Activated naive CD4-positive, alpha-beta T cell (primary cell): ENCODE measurements around the gene AK5.

ENCODE experiments used
- DNase-seq, 4 experiments: peaks; one replicate each; lab custom pipeline; 2025; lab: John Stamatoyannopoulos, UW

The AK5 gene

GRCh38 chr1:77446841-77447555 is 165.2 kb downstream of the AK5 start:
- no peak for DNase-seq

- DNase-seq: no peak
Measured at GRCh38 chr1:77447669-77448068, 165.8 kb downstream of the AK5 start.

GRCh38 chr1:77459881-77460280 is 178.1 kb downstream of the AK5 start:
- DNase-seq: no peak

- no peak for DNase-seq
Measured at GRCh38 chr1:77461691-77462090, 179.9 kb downstream of the AK5 start.

GRCh38 chr1:77463216-77463615 is 181.4 kb downstream of the AK5 start:
- DNase-seq: no peak

- no peak for DNase-seq
Measured at GRCh38 chr1:77465139-77465538, 183.3 kb downstream of the AK5 start.

GRCh38 chr1:77465922-77466321 is 184.1 kb downstream of the AK5 start:
- DNase-seq: no peak

GRCh38 chr1:77467021-77467595 is 185.3 kb downstream of the AK5 start:
- DNase-seq: no peak

GRCh38 chr1:77467741-77468140 is 185.9 kb downstream of the AK5 start:
- DNase-seq: no peak

- DNase-seq: no peak
Measured at GRCh38 chr1:77468257-77468948, 186.6 kb downstream of the AK5 start.

GRCh38 chr1:77468949-77469710 is 187.3 kb downstream of the AK5 start:
- DNase-seq: no peak

- DNase-seq: no peak
Measured at GRCh38 chr1:77471691-77472090, 189.9 kb downstream of the AK5 start.

GRCh38 chr1:77473690-77474089 is 191.9 kb downstream of the AK5 start:
- no peak for DNase-seq

GRCh38 chr1:77475641-77476040 is 193.8 kb downstream of the AK5 start:
- DNase-seq: no peak

GRCh38 chr1:77476475-77476874 is 194.7 kb downstream of the AK5 start:
- no peak for DNase-seq

- DNase-seq: no peak
Measured at GRCh38 chr1:77484334-77484733, 202.5 kb downstream of the AK5 start.

GRCh38 chr1:77484926-77485325 is 203.1 kb downstream of the AK5 start:
- DNase-seq: no peak

GRCh38 chr1:77487631-77488030 is 205.8 kb downstream of the AK5 start:
- DNase-seq: no peak

- DNase-seq: no peak
Measured at GRCh38 chr1:77489910-77490309, 208.1 kb downstream of the AK5 start.

GRCh38 chr1:77494026-77494425 is 212.2 kb downstream of the AK5 start:
- no peak for DNase-seq

- no peak for DNase-seq
Measured at GRCh38 chr1:77498918-77499317, 217.1 kb downstream of the AK5 start.

GRCh38 chr1:77499466-77499865 is 217.6 kb downstream of the AK5 start:
- no peak for DNase-seq

- no peak for DNase-seq
Measured at GRCh38 chr1:77504986-77505385, 223.2 kb downstream of the AK5 start.
